K562 (cell line): ENCODE data around the gene DNAH8. TPM values are rescaled to one million over a fixed set of nuclear protein-coding genes. Genes with fewer than 3 reads are reported as not detected.
A peak's percentile ranks its signal among the peaks of the same experiment; 100 is the strongest.

Experiments
- CLOCK ChIP-seq: fragments of 250-450 bp; sonication (Bioruptor Pico); IDR thresholded peaks from 2 replicates; pipeline ENCODE4 v1.4.0; 2020; ENCODE audit warnings: mild to moderate bottlenecking, moderate library complexity, borderline replicate concordance
- E2F3 ChIP-seq: fragments of 250-450 bp; sonication (Bioruptor Pico); IDR thresholded peaks from 2 replicates; pipeline ENCODE4 v1.4.0; 2020; ENCODE audit warnings: mild to moderate bottlenecking
- FOXM1 ChIP-seq, 2 experiments: fragments of 450-650 bp in 1 of 2; sonication (generic) in 1 of 2; formaldehyde crosslinking in 1 of 2; IDR thresholded peaks; 2 replicates each; pipeline versions ENCODE4 v1.6.1 to v1.9.0; 2017 to 2022; ENCODE audit warnings: low read depth in 2 of 2, mild to moderate bottlenecking in 2 of 2, missing genetic modification reagents in 1 of 2, moderate library complexity in 1 of 2
- ILF3 ChIP-seq: fragments of 450-650 bp; IDR thresholded peaks from 2 replicates; pipeline ENCODE4 v1.6.1; 2018; ENCODE audit warnings: antibody characterized with exemption, mild to moderate bottlenecking, moderate library complexity, borderline replicate concordance
- IRF2 ChIP-seq: sonication (generic); formaldehyde crosslinking; IDR thresholded peaks from 2 replicates; pipeline ENCODE4 v1.8.1; 2022; ENCODE audit warnings: mild to moderate bottlenecking, missing genetic modification reagents
- KDM1A ChIP-seq, 2 experiments: fragments of 450-650 bp; IDR thresholded peaks; 2 replicates each; pipeline ENCODE4 v1.6.1; 2016; ENCODE audit warnings: mild to moderate bottlenecking in 2 of 2
- SIX5 ChIP-seq, 2 experiments: IDR thresholded peaks; 2 replicates each; pipeline ENCODE4 v1.6.1; 2011; ENCODE audit warnings: low read length in 2 of 2, borderline replicate concordance in 1 of 2, low read depth in 1 of 2, mild to moderate bottlenecking in 1 of 2, moderate library complexity in 1 of 2; ENCODE audit not compliant: insufficient read depth in 1 of 2
- TBL1XR1 ChIP-seq, 2 experiments: IDR thresholded peaks; 2 replicates each; pipeline ENCODE4 v1.6.1; 2012; ENCODE audit warnings: improper control_type of control experiment in 2 of 2, low read length in 2 of 2, mild to moderate bottlenecking in 1 of 2
- TEAD4 ChIP-seq, 2 experiments: sonication (generic) in 1 of 2; formaldehyde crosslinking in 1 of 2; IDR thresholded peaks; 2 replicates each; pipeline versions ENCODE4 v1.6.1 to v1.8.0; 2012 to 2022; ENCODE audit warnings: borderline replicate concordance in 1 of 2, inconsistent platforms in 1 of 2, low read length in 1 of 2, mild to moderate bottlenecking in 1 of 2, missing genetic modification reagents in 1 of 2
- polyA plus RNA-seq, 8 experiments: library from polyadenylated mRNA; depleted of rRNA in 4 of 8; stranded (reverse) in 5 of 8; unstranded in 3 of 8; fragments of >200 nt; fragmentation: Nextera tagmentation in 2 of 8; fragmentation: Illumina TruSeq in 1 of 8; extraction: Ambion mirVana in 2 of 8; extraction: Trizol in 1 of 8; gene quantifications; 2 replicates each; pipeline versions ENCODE4 v1.2.1 to v1.2.3, GENCODE V29; 2011 to 2014; ENCODE audit warnings: inconsistent platforms in 1 of 8, missing spikeins in 1 of 8
- total RNA-seq, 7 experiments: library from RNA; depleted of rRNA in 6 of 7; stranded (reverse); fragments of >200 nt in 6 of 7; fragmentation: Illumina TruSeq in 2 of 7; extraction: Trizol in 2 of 7; gene quantifications; 2 replicates each; pipeline versions ENCODE4 v1.2.1 to v1.2.3, GENCODE V29; 2011 to 2021; ENCODE audit warnings: low replicate concordance in 1 of 7
- TF ChIP-seq, protein P1 (sequence below), 2 experiments: fragments of 450-650 bp; formaldehyde crosslinking in 1 of 2; IDR thresholded peaks; 2 replicates each; pipeline versions ENCODE4 v1.4.0 to v1.6.1; 2014 to 2020; ENCODE audit warnings: mild to moderate bottlenecking in 2 of 2, borderline replicate concordance in 1 of 2, low read depth in 1 of 2
- TF ChIP-seq, protein P2 (sequence below): fragments of 200-800 bp; sonication (Bioruptor generic); IDR thresholded peaks from 2 replicates; pipeline ENCODE4 v1.6.1; 2017; ENCODE audit warnings: missing genetic modification characterization, missing compliant biosample characterization

Gene DNAH8
- total and polyA plus RNA-seq, 9 of the 15 experiments (the other 6 are each of a cell fraction or from before 2014, with no cell fraction given), result 1.2 to 4.2 (median 2.9) TPM

- TF ChIP-seq, protein P1, sequence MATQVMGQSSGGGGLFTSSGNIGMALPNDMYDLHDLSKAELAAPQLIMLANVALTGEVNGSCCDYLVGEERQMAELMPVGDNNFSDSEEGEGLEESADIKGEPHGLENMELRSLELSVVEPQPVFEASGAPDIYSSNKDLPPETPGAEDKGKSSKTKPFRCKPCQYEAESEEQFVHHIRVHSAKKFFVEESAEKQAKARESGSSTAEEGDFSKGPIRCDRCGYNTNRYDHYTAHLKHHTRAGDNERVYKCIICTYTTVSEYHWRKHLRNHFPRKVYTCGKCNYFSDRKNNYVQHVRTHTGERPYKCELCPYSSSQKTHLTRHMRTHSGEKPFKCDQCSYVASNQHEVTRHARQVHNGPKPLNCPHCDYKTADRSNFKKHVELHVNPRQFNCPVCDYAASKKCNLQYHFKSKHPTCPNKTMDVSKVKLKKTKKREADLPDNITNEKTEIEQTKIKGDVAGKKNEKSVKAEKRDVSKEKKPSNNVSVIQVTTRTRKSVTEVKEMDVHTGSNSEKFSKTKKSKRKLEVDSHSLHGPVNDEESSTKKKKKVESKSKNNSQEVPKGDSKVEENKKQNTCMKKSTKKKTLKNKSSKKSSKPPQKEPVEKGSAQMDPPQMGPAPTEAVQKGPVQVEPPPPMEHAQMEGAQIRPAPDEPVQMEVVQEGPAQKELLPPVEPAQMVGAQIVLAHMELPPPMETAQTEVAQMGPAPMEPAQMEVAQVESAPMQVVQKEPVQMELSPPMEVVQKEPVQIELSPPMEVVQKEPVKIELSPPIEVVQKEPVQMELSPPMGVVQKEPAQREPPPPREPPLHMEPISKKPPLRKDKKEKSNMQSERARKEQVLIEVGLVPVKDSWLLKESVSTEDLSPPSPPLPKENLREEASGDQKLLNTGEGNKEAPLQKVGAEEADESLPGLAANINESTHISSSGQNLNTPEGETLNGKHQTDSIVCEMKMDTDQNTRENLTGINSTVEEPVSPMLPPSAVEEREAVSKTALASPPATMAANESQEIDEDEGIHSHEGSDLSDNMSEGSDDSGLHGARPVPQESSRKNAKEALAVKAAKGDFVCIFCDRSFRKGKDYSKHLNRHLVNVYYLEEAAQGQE (IDR thresholded peaks at IDR 0.05; ENCODE audit: borderline replicate concordance), result no peak
- TF ChIP-seq, protein P1 (CRISPR knock-in tag; IDR thresholded peaks at IDR 0.05; ENCODE audit: low read depth), result 0 out of 2 replicates have a peak, but pooled peaks have one; percentile 66
- 0 out of 2 replicates have a peak, but pooled peaks have one; percentile 7 for TF ChIP-seq IRF2 (CRISPR knock-in tag)
- no peak; a peak in 1 of 4 replicates for TF ChIP-seq TBL1XR1 (IDR thresholded peaks at IDR 0.05; ENCODE audit: low read length in 2 of 2)
- TF ChIP-seq TEAD4 (IDR thresholded peaks at IDR 0.05; ENCODE audit: low read length), result 0 out of 2 replicates have a peak, but pooled peaks have one; percentile 11
- TF ChIP-seq TEAD4 (CRISPR knock-in tag; IDR thresholded peaks at IDR 0.05; ENCODE audit: borderline replicate concordance), result no peak
- TF ChIP-seq E2F3 (CRISPR knock-in tag), result peak; percentile 93
- TF ChIP-seq CLOCK (CRISPR knock-in tag), result no peak
- no peak for TF ChIP-seq KDM1A (IDR thresholded peaks at IDR 0.05)
- TF ChIP-seq, protein P2, sequence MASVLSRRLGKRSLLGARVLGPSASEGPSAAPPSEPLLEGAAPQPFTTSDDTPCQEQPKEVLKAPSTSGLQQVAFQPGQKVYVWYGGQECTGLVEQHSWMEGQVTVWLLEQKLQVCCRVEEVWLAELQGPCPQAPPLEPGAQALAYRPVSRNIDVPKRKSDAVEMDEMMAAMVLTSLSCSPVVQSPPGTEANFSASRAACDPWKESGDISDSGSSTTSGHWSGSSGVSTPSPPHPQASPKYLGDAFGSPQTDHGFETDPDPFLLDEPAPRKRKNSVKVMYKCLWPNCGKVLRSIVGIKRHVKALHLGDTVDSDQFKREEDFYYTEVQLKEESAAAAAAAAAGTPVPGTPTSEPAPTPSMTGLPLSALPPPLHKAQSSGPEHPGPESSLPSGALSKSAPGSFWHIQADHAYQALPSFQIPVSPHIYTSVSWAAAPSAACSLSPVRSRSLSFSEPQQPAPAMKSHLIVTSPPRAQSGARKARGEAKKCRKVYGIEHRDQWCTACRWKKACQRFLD (CRISPR knock-in tag), result no peak; the same call in 1 of the 2 replicates
- peak; percentile 82 for TF ChIP-seq FOXM1 (IDR thresholded peaks at IDR 0.05; ENCODE audit: low read depth)
- peak; percentile 70; the same call in 1 of the 2 replicates for TF ChIP-seq FOXM1 (CRISPR knock-in tag; IDR thresholded peaks at IDR 0.05; ENCODE audit: low read depth)
- TF ChIP-seq SIX5 (IDR thresholded peaks at IDR 0.05; ENCODE audit: borderline replicate concordance in 1 of 2, insufficient read depth in 1 of 2, low read depth in 1 of 2, low read length in 2 of 2), result peak; percentile 64 to 69
- TF ChIP-seq ILF3, result no peak
Measured at GRCh38 chr6:38702558-38703397, 12.3 kb upstream of the DNAH8 start, which contains the start of gene GLO1 (continued).
